K562 (cell line): Measurements from ENCODE around the gene HLA-DMB. TPM values are rescaled to one million over a fixed set of nuclear protein-coding genes. Genes with fewer than 3 reads are reported as not detected.

ENCODE experiments used
- ATAC-seq: fragments of 200-7000 bp; cut with Tn5 transposase; 3 replicates; pipeline ENCODE4 v1.9.1; 2020; ENCODE audit warnings: moderate library complexity
- BruUV-seq: library from RNA; stranded (reverse); fragments of 400-500 nt; replicated peaks from 2 replicates; lab custom pipeline; 2021; lab: Mats Ljungman, UMichigan
- CTCF ChIA-PET: fragments of 300-600 bp; formaldehyde crosslinking; extraction: SDS; loops from one replicate; lab custom pipeline; 2021; ENCODE audit warnings: low intra/inter-chr PET ratio; lab: Yijun Ruan, JAX
- POLR2A ChIA-PET: fragments of 300-600, 350-650 bp; sonication (Branson Sonifier 250); formaldehyde crosslinking; extraction: SDS; loops from one replicate; lab custom pipeline; 2021; ENCODE audit warnings: antibody characterized with exemption, inconsistent platforms; lab: Yijun Ruan, JAX
- DNase-seq, 4 experiments: peaks; one replicate each; pipeline versions ENCODE4 v3.0.0 to v3.0.0-alpha.2; 2011 to 2018; ENCODE audit warnings: low spot score in 3 of 4, mixed read lengths in 3 of 4; ENCODE audit errors: extremely low read depth in 1 of 4
- FAIRE-seq: peaks from 2 replicates; lab custom pipeline; 2011; peaks lifted over from hg19 to GRCh38; lab: Jason Lieb, UNC
- H2AFZ ChIP-seq: 2 replicates; pipeline ENCODE4 v1.6.0; 2011; ENCODE audit warnings: low read depth, low read length, control low read depth, inconsistent platforms
- H3K27ac ChIP-seq: fragments of 200-600 bp; 3 replicates; pipeline ENCODE4 v1.8.0; 2011; ENCODE audit warnings: low read depth, mild to moderate bottlenecking, control low read depth, inconsistent platforms, low read length, moderate library complexity, mixed read lengths; ENCODE audit errors: extremely low read depth
- H3K27me3 ChIP-seq, 2 experiments: fragments of 300-600 bp in 1 of 2; 2 replicates in 1 of 2; 3 replicates in 1 of 2; pipeline versions ENCODE4 v1.6.0 to v1.8.0; 2011; ENCODE audit warnings: inconsistent platforms in 2 of 2, low read length in 2 of 2, mild to moderate bottlenecking in 1 of 2, mixed read lengths in 1 of 2, moderate library complexity in 1 of 2; ENCODE audit not compliant: control insufficient read depth in 2 of 2, insufficient read depth in 2 of 2
- H3K36me3 ChIP-seq: fragments of 300-600 bp; 3 replicates; pipeline ENCODE4 v1.8.0; 2011; ENCODE audit warnings: mild to moderate bottlenecking, low read length, inconsistent platforms; ENCODE audit not compliant: control insufficient read depth, insufficient read depth
- H3K4me1 ChIP-seq, 2 experiments: fragments of 200-600 bp in 1 of 2; replicated peaks in 1 of 2; 2 replicates in 1 of 2; 3 replicates in 1 of 2; pipeline versions ENCODE4 v1.5.1 to v1.8.0; 2011; ENCODE audit warnings: inconsistent platforms in 2 of 2, low read length in 2 of 2, mild to moderate bottlenecking in 1 of 2, mixed read lengths in 1 of 2, moderate library complexity in 1 of 2; ENCODE audit not compliant: control insufficient read depth in 2 of 2, insufficient read depth in 2 of 2
- H3K4me2 ChIP-seq: 2 replicates; pipeline ENCODE4 v1.6.1; 2011; ENCODE audit warnings: low read length, control low read depth, inconsistent platforms, mixed read lengths; ENCODE audit not compliant: insufficient read depth
- H3K4me3 ChIP-seq: fragments of 200-600 bp; sonication (generic), shearing (Covaris generic); 2 replicates; pipeline ENCODE4 v1.5.1; 2016; ENCODE audit warnings: control low read depth, inconsistent platforms
- H3K79me2 ChIP-seq: fragments of 200-600 bp; 3 replicates; pipeline ENCODE4 v1.8.0; 2011; ENCODE audit warnings: low read length, inconsistent platforms; ENCODE audit not compliant: control insufficient read depth, insufficient read depth
- H3K9ac ChIP-seq, 2 experiments: 2 replicates each; pipeline versions ENCODE4 v1.6.0 to v1.6.1; 2011; ENCODE audit warnings: low read depth in 2 of 2, low read length in 2 of 2, control low read depth in 1 of 2, inconsistent platforms in 1 of 2, mild to moderate bottlenecking in 1 of 2, mixed read lengths in 1 of 2; ENCODE audit not compliant: insufficient read depth in 1 of 2
- H3K9me1 ChIP-seq: one replicate; pipeline ENCODE4 v1.6.0; 2011; ENCODE audit warnings: inconsistent platforms, mild to moderate bottlenecking, low read length, moderate library complexity; ENCODE audit not compliant: control insufficient read depth, insufficient read depth
- H3K9me3 ChIP-seq: replicated peaks from 2 replicates; pipeline ENCODE4 v1.5.1; 2011; ENCODE audit warnings: low read depth, low read length, inconsistent platforms; ENCODE audit not compliant: control insufficient read depth, insufficient read depth
- H4K20me1 ChIP-seq: replicated peaks from 2 replicates; pipeline ENCODE4 v1.6.1; 2011; ENCODE audit warnings: low read length, inconsistent platforms, mixed read lengths; ENCODE audit not compliant: control insufficient read depth, insufficient read depth
- CCNT2 ChIP-seq: IDR thresholded peaks from 2 replicates; pipeline ENCODE4 v1.6.1; 2011; ENCODE audit warnings: borderline replicate concordance, low read depth, mild to moderate bottlenecking, moderate library complexity, mixed read lengths, low read length; ENCODE audit not compliant: insufficient read length; ENCODE audit errors: extremely low read depth
- CTCFL ChIP-seq: IDR thresholded peaks from 2 replicates; pipeline ENCODE4 v1.6.1; 2011; ENCODE audit warnings: borderline replicate concordance, low read depth, mild to moderate bottlenecking, moderate library complexity, low read length; ENCODE audit not compliant: insufficient read depth, poor library complexity, severe bottlenecking
- ETV6 ChIP-seq, 3 experiments: fragments of 150-350 bp in 1 of 3; sonication (generic) in 1 of 3; formaldehyde crosslinking in 1 of 3; IDR thresholded peaks; 2 replicates each; pipeline versions ENCODE4 v1.6.1 to v1.8.0; 2014 to 2022; ENCODE audit warnings: borderline replicate concordance in 2 of 3, low read depth in 2 of 3, antibody characterized with exemption in 1 of 3, low read length in 1 of 3, mild to moderate bottlenecking in 1 of 3, missing genetic modification reagents in 1 of 3
- KDM1A ChIP-seq, 2 experiments: fragments of 450-650 bp; IDR thresholded peaks; 2 replicates each; pipeline ENCODE4 v1.6.1; 2016; ENCODE audit warnings: mild to moderate bottlenecking in 2 of 2
- SMAD4 ChIP-seq: fragments of 250-450 bp; sonication (Bioruptor Pico); conservative IDR thresholded peaks from 2 replicates; pipeline ENCODE4 v1.8.0; 2021; ENCODE audit warnings: inconsistent platforms, mild to moderate bottlenecking, moderate library complexity
- SMARCC2 ChIP-seq: fragments of 450-650 bp; IDR thresholded peaks from 2 replicates; pipeline ENCODE4 v1.6.1; 2017; ENCODE audit warnings: antibody characterized with exemption, moderate library complexity, mild to moderate bottlenecking, low read depth
- SP1 ChIP-seq: sonication (generic); formaldehyde crosslinking; IDR thresholded peaks from 2 replicates; pipeline ENCODE4 v1.8.1; 2022; ENCODE audit warnings: mild to moderate bottlenecking, missing genetic modification reagents
- TAF1 ChIP-seq: IDR thresholded peaks from 2 replicates; pipeline ENCODE4 v1.6.1; 2011; ENCODE audit warnings: mild to moderate bottlenecking, low read length, moderate library complexity; ENCODE audit not compliant: insufficient read depth, control insufficient read depth, severe bottlenecking; ENCODE audit errors: extremely low read depth
- TEAD1 ChIP-seq, 2 experiments: fragments of 450-650 bp in 1 of 2; sonication (generic) in 1 of 2; formaldehyde crosslinking; IDR thresholded peaks; 2 replicates each; pipeline versions ENCODE4 v1.4.0 to v1.8.0; 2020 to 2022; ENCODE audit warnings: mild to moderate bottlenecking in 2 of 2, missing genetic modification reagents in 1 of 2
- XRCC5 ChIP-seq: fragments of 200-400 bp; formaldehyde crosslinking; IDR thresholded peaks from 2 replicates; pipeline ENCODE4 v1.6.1; 2017; ENCODE audit warnings: low read depth, mild to moderate bottlenecking, low read length
- ZBTB43 ChIP-seq: sonication (generic); formaldehyde crosslinking; IDR thresholded peaks from 2 replicates; pipeline ENCODE4 v1.8.0; 2023; ENCODE audit warnings: mild to moderate bottlenecking, missing genetic modification reagents
- ZBTB7A ChIP-seq: IDR thresholded peaks from 2 replicates; pipeline ENCODE4 v1.6.1; 2011; ENCODE audit warnings: low read depth, mild to moderate bottlenecking, low read length, moderate library complexity, borderline replicate concordance; ENCODE audit not compliant: control insufficient read depth
- WGBS: fragments of 100-300 bp; shearing (Covaris generic); methylation state at CpG from one replicate; pipeline ENCODE4 v1.1.6; 2016; ENCODE audit warnings: low coverage, mixed read lengths; ENCODE audit not compliant: insufficient coverage; ENCODE audit errors: missing lambda C conversion rate; 5-methylcytosine and 5-hydroxymethylcytosine counted together
- in situ Hi-C: fragments of 300-500 bp; cut with MboI; formaldehyde crosslinking; loops from 4 replicates; pipeline ENCODE4 v1.15.0; 2018; ENCODE audit warnings: inconsistent platforms, mixed read lengths
- intact Hi-C: fragments of 100-400 bp; cut with micrococcal nuclease; formaldehyde crosslinking; loops from 2 replicates; pipeline ENCODE4 v1.14.2; 2022
- polyA plus RNA-seq, 8 experiments: library from polyadenylated mRNA; depleted of rRNA in 4 of 8; stranded (reverse) in 5 of 8; unstranded in 3 of 8; fragments of >200 nt; fragmentation: Nextera tagmentation in 2 of 8; fragmentation: Illumina TruSeq in 1 of 8; extraction: Ambion mirVana in 2 of 8; extraction: Trizol in 1 of 8; gene quantifications; 2 replicates each; pipeline versions ENCODE4 v1.2.1 to v1.2.3, GENCODE V29; 2011 to 2014; ENCODE audit warnings: inconsistent platforms in 1 of 8, missing spikeins in 1 of 8
- total RNA-seq, 7 experiments: library from RNA; depleted of rRNA in 6 of 7; stranded (reverse); fragments of >200 nt in 6 of 7; fragmentation: Illumina TruSeq in 2 of 7; extraction: Trizol in 2 of 7; gene quantifications; 2 replicates each; pipeline versions ENCODE4 v1.2.1 to v1.2.3, GENCODE V29; 2011 to 2021; ENCODE audit warnings: low replicate concordance in 1 of 7

The HLA-DMB gene
- total and polyA plus RNA-seq, 9 of the 15 experiments (the other 6 are each of a cell fraction or from before 2014, with no cell fraction given): 0.38 TPM; not detected in 8

GRCh38 chr6:32970413-32971241, 29.8 kb upstream of the HLA-DMB start (continued):
- no peak for TF ChIP-seq CTCFL
- TF ChIP-seq CCNT2: peak; percentile 51
- peak; percentile 62 for TF ChIP-seq TAF1

- peaks cover 4% of the 10 kb centered on the region for H3K9me1 ChIP-seq
- peak; percentile 88 for FAIRE-seq
- H3K4me2 ChIP-seq: peak overlapping the region; percentile 93
- POLR2A ChIA-PET: interaction anchor here (0.7 to 13.4 kb wide), 7 partner anchors 15 to 396 kb away, joined by 3 to 384 read pairs (median 5); partner anchors contain the start of genes HLA-DMA and TAP2
- in situ Hi-C loops: loop anchor here (25.0 kb wide), 1 partner anchor 1433 kb away; the partner anchor contains the start of genes ATP6V1G2, DDX39B, MCCD1 and NFKBIL1
- no peak overlapping the region for H2AFZ ChIP-seq
- 1% methylated on average over 19 of the region's 19 CpGs for WGBS
- peak overlapping the region; percentile 99 to 100 for H3K9ac ChIP-seq
- H3K27ac ChIP-seq: peak overlapping the region; percentile 99
- intact Hi-C loops: loop anchor here (5.0 kb wide), 1 partner anchor 773 kb away; no protein-coding TSS in a partner anchor
- peaks cover 84% of the 10 kb centered on the region for H3K79me2 ChIP-seq
- DNase-seq: peak in 3 of 4 experiments; percentile 40 to 93 (median 67)
- peak; percentile 13 for ATAC-seq
- peaks cover 23 to 24% of the 10 kb centered on the region in 2 experiments for H3K4me1 ChIP-seq
- peaks cover 33% of the 10 kb centered on the region for H3K36me3 ChIP-seq
- H4K20me1 ChIP-seq: peaks cover 28% of the 10 kb centered on the region
- no peaks in the 10 kb centered on the region for H3K27me3 ChIP-seq
- BruUV-seq: no TSS peak
- H3K4me3 ChIP-seq: peak overlapping the region; percentile 70
- H3K9me3 ChIP-seq: no peaks in the 10 kb centered on the region
- CTCF ChIA-PET: no interaction called here
- TF ChIP-seq ZBTB43 (CRISPR knock-in tag): no peak
- peak in 1 of 2 experiments; percentile 15; a peak in 1 of 4 replicates for TF ChIP-seq TEAD1 (CRISPR knock-in tag; IDR thresholded peaks at IDR 0.05)
- TF ChIP-seq SMARCC2: peak; percentile 43; the same call in 1 of the 2 replicates
- TF ChIP-seq KDM1A (IDR thresholded peaks at IDR 0.05): no peak
- 0 out of 2 replicates have a peak, but pooled peaks have one; percentile 11 for TF ChIP-seq XRCC5
- TF ChIP-seq ETV6 (IDR thresholded peaks at IDR 0.05; ENCODE audit: borderline replicate concordance in 1 of 2, low read depth in 2 of 2, low read length in 1 of 2): peak; percentile 20 to 39; a peak in 2 of 4 replicates
- TF ChIP-seq ETV6 (CRISPR knock-in tag; IDR thresholded peaks at IDR 0.05; ENCODE audit: borderline replicate concordance): no peak; the same call in 1 of the 2 replicates
- peak; percentile 82 for TF ChIP-seq SMAD4 (CRISPR knock-in tag)
- TF ChIP-seq SP1 (CRISPR knock-in tag): peak; percentile 19
- TF ChIP-seq ZBTB7A: peak; percentile 55
These were observed 29.0 kb upstream of the HLA-DMB start for GRCh38 chr6:32969685-32970412.
